Left ventricle myocardium inferior (tissue), 1 donor: ENCODE results near the gene THADA. TPM values are rescaled to one million over a fixed set of nuclear protein-coding genes. Genes with fewer than 3 reads are reported as not detected.

Experiments
- DNase-seq: peaks from one replicate; pipeline ENCODE4 v3.0.0-alpha.2; 2020
- H3K27ac ChIP-seq: fragments of 200-600 bp; replicated peaks from 2 replicates; pipeline ENCODE4 v1.8.0; 2021
- H3K27me3 ChIP-seq: fragments of 200-600 bp; 2 replicates; pipeline ENCODE4 v1.8.0; 2021; ENCODE audit warnings: low read depth
- H3K36me3 ChIP-seq: fragments of 200-600 bp; 2 replicates; pipeline ENCODE4 v1.8.0; 2021
- H3K4me1 ChIP-seq: fragments of 200-600 bp; 2 replicates; pipeline ENCODE4 v1.8.0; 2021
- H3K4me3 ChIP-seq: fragments of 200-600 bp; 2 replicates; pipeline ENCODE4 v1.8.0; 2021; ENCODE audit warnings: mild to moderate bottlenecking, moderate library complexity
- H3K9me3 ChIP-seq: fragments of 200-600 bp; replicated peaks from 2 replicates; pipeline ENCODE4 v1.8.0; 2021
- intact Hi-C: fragments of 100-400 bp; cut with micrococcal nuclease; formaldehyde crosslinking; loops from one replicate; pipeline ENCODE4 v1.11.0; 2022
- total RNA-seq: library from RNA; stranded (reverse); fragmentation: NEBNext Ultra II Directional; extraction: Animal tissue kit (Norgen Biotek cat#: 25700); gene quantifications from one replicate; pipeline ENCODE4 v1.2.1, GENCODE V29; 2021
- TF ChIP-seq, protein P1 (sequence below): fragments of 200-600 bp; IDR thresholded peaks from 2 replicates; pipeline ENCODE4 v1.8.0; 2021; ENCODE audit warnings: antibody characterized with exemption, mild to moderate bottlenecking, borderline replicate concordance
- donor health status: DM: no; HTN: yes; CAD: no; lungs with severe emphysema.

THADA gene
- total RNA-seq, 1 donor from 2014 or later = 15.4 TPM

GRCh38 chr2:43309935-43310334, 285.9 kb downstream of the THADA start:
- Histone ChIP-seq H3K4me1 (peaks cover 53% of the 10 kb centered on the region), H3K36me3 (no peaks in the 10 kb centered on the region), H3K27me3 (no peaks in the 10 kb centered on the region), H3K9me3 (no peaks in the 10 kb centered on the region), H3K27ac (no peak overlapping the region), H3K4me3 (no peak overlapping the region)
- intact Hi-C loops = no loop called here
- DNase-seq = no peak
- TF ChIP-seq, protein P1, sequence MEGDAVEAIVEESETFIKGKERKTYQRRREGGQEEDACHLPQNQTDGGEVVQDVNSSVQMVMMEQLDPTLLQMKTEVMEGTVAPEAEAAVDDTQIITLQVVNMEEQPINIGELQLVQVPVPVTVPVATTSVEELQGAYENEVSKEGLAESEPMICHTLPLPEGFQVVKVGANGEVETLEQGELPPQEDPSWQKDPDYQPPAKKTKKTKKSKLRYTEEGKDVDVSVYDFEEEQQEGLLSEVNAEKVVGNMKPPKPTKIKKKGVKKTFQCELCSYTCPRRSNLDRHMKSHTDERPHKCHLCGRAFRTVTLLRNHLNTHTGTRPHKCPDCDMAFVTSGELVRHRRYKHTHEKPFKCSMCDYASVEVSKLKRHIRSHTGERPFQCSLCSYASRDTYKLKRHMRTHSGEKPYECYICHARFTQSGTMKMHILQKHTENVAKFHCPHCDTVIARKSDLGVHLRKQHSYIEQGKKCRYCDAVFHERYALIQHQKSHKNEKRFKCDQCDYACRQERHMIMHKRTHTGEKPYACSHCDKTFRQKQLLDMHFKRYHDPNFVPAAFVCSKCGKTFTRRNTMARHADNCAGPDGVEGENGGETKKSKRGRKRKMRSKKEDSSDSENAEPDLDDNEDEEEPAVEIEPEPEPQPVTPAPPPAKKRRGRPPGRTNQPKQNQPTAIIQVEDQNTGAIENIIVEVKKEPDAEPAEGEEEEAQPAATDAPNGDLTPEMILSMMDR = no peak

DNA sequence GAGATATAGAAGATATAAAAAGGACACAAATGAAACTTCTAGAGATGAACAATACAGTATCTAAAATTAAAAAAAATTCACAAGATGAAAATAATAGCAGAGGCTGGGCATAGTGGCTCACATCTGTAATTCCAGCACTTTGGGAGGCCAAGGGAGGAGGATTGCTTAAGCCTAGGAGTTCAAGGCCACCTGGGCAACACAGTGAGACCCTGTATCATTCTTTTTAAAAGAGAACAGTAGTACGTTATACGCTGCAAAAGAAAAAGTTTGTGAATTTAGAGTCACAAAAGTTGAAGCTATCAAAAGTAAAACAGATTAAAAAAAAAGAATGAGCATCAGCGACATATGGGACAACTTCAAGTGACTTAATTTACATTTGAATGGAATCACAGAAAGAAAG, 287.9 kb downstream of the THADA start:
- Histone ChIP-seq H3K36me3 (no peaks in the 10 kb centered on the region), H3K4me1 (peaks cover 64% of the 10 kb centered on the region), H3K27me3 (no peaks in the 10 kb centered on the region), H3K4me3 (no peak overlapping the region), H3K9me3 (no peaks in the 10 kb centered on the region), H3K27ac (no peak overlapping the region)
- no peak for DNase-seq
- intact Hi-C loops = no loop called here
- TF ChIP-seq, protein P1 = no peak

DNA sequence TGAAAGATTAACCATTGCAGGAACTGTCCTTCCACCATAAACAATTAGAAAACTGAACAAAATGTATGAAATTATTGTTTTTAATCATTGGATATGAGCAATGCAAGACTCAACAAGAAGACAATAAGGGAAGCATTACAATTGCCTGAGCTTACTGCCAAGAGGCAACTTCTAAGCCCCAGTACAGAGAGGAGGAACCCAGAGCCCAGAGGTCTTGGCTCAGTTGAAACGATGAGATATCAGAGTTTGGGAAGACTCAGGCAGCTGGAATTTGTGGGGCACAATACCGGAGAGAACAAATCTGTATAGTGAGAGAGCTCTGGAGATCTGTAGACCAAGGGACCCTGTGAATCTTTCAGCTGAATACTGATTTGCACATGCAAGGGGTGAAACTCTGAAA, 288.8 kb downstream of the THADA start:
- no peaks in the 10 kb centered on the region for H3K27me3 ChIP-seq
- no peaks in the 10 kb centered on the region for H3K9me3 ChIP-seq
- TF ChIP-seq, protein P1 = no peak
- peaks cover 64% of the 10 kb centered on the region for H3K4me1 ChIP-seq
- no peak for DNase-seq
- H3K36me3 ChIP-seq = no peaks in the 10 kb centered on the region
- H3K4me3 ChIP-seq = no peak overlapping the region
- intact Hi-C loops = no loop called here
- H3K27ac ChIP-seq = peak overlapping the region; percentile 85

- Histone ChIP-seq H3K9me3 (no peaks in the 10 kb centered on the region), H3K36me3 (no peaks in the 10 kb centered on the region), H3K27me3 (no peaks in the 10 kb centered on the region), H3K27ac (peak overlapping the region; percentile 85), H3K4me1 (peaks cover 65% of the 10 kb centered on the region), H3K4me3 (no peak overlapping the region)
- TF ChIP-seq, protein P1 = no peak
- intact Hi-C loops = no loop called here
- DNase-seq = no peak
Observed at GRCh38 chr2:43306197-43306596, 289.6 kb downstream of the THADA start.

DNA sequence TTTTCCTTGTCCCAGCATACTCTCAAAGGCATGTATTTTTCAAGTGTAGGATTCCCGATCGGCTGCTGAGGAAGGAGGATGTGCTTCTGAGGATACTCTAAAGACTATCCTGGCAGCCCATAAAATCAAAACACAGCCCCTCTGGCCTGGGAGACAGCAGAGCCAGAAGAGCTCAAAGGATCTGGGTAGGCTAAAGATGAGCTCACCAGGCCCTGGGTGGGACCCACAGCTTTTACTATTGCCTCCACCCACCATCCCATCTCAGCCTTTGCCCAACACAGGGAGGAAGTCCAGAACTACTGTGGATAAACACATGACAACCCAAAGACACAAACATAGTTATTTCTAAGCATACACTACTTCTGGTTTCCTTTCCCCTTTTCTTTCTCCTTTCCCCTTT, 290.3 kb downstream of the THADA start:
- H3K9me3 ChIP-seq = no peaks in the 10 kb centered on the region

More for the DNA sequence above, 290.3 kb downstream of the THADA start:
- H3K36me3 ChIP-seq = no peaks in the 10 kb centered on the region
- no peak overlapping the region for H3K4me3 ChIP-seq
- TF ChIP-seq, protein P1 = no peak
- intact Hi-C loops = no loop called here
- DNase-seq = peak; percentile 51
- no peaks in the 10 kb centered on the region for H3K27me3 ChIP-seq
- H3K27ac ChIP-seq = peak overlapping the region; percentile 85
- H3K4me1 ChIP-seq = peaks cover 67% of the 10 kb centered on the region
